Nephron (organoid): ENCODE results near the gene SLC28A2.
"Not testable (repeated sequence)": the region's sequence is repeated elsewhere in the genome, so short reads cannot be mapped to it uniquely, and the experiment has no call there.

Experiments
- H3K27ac Mint-ChIP-seq, 3 experiments: 2 replicates each; pipeline ENCODE4 v1.8.0; 2020; ENCODE audit warnings: mixed read lengths in 3 of 3, mild to moderate bottlenecking in 2 of 3, moderate library complexity in 1 of 3
- H3K27me3 Mint-ChIP-seq: 2 replicates; pipeline ENCODE4 v1.8.0; 2021; ENCODE audit warnings: low read depth, mild to moderate bottlenecking, moderate library complexity, mixed read lengths
- H3K36me3 Mint-ChIP-seq: 2 replicates; pipeline ENCODE4 v1.8.0; 2020; ENCODE audit warnings: low read depth, mixed read lengths
- H3K4me1 Mint-ChIP-seq: 2 replicates; pipeline ENCODE4 v1.8.0; 2020; ENCODE audit warnings: mixed read lengths
- H3K4me3 Mint-ChIP-seq, 3 experiments: 2 replicates each; pipeline ENCODE4 v1.8.0; 2020; ENCODE audit warnings: mild to moderate bottlenecking in 3 of 3, mixed read lengths in 3 of 3, moderate library complexity in 2 of 3
- H3K9me3 Mint-ChIP-seq: 2 replicates; pipeline ENCODE4 v1.8.0; 2020; ENCODE audit warnings: mixed read lengths
- CTCF ChIP-seq, 3 experiments: fragments of 200-600 bp; sonication (generic); IDR thresholded peaks; one replicate each; pipeline ENCODE4 v1.5.0; 2021; ENCODE audit warnings: antibody characterized with exemption in 3 of 3; ENCODE audit not compliant: unreplicated experiment in 3 of 3

Gene SLC28A2

DNA sequence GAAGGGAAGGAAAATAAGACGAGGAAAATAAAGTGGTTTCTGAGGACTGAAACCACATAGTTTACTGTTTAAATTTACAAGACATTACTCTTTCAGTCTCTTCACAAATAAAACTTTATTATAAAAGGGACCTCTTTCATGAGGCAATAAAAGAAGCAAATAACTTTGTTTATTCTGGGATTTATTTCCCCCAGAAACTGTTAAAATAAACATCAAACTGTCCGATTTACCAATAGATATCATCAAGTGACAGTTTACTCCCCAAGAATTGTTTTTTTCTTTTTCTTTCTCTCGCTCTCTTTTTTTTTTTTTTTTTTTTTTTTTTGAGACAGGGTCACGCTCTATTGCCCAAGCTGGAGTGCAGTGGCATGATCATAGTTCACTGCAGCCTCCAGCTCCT is 54.1 kb downstream of the SLC28A2 start:
- no peak for TF ChIP-seq CTCF (IDR thresholded peaks at IDR 0.05; ENCODE audit: unreplicated experiment in 3 of 3)
- Mint-ChIP-seq H3K9me3 (peaks cover 4% of the 10 kb centered on the region), H3K36me3 (no peaks in the 10 kb centered on the region), H3K27ac (no peak overlapping the region), H3K4me1 (peaks cover 5% of the 10 kb centered on the region), H3K4me3 (no peak overlapping the region), H3K27me3 (no peaks in the 10 kb centered on the region)

DNA sequence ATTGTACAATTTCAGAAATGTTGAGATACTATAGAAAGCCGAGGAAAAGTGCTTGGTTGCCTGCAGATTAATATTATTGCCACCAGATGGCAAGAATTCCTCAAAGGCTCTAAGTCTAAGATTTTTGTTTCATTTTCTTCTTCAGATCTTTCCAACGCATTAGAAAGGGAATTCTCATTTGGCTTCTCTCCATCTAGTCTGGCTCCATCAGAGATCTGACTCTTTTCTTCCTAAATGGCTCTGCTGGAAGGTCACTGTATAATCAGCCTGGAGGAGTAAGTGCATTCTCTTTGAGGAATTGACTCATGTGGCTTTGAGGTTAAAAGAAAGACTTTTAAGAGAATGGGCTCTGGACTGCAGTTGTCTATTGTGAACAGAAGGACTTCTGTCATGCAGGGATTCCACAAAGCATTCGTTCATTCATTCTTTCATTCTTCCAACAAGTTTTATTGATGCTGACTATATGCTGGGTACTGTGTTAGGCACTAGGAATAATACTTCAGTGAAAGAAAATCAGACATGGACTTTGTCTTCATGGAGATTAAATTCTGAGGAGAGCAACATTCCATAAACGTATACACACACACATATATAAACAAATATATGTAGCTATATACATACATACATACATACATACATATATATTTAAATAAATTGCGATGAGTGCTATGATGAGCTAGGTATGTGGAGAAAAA is 55.3 kb downstream of the SLC28A2 start:
- TF ChIP-seq CTCF (IDR thresholded peaks at IDR 0.05; ENCODE audit: unreplicated experiment in 3 of 3) = peak; percentile 57 to 63 (median 60)
- H3K4me3 Mint-ChIP-seq = no peak overlapping the region
- no peaks in the 10 kb centered on the region for H3K36me3 Mint-ChIP-seq
- peaks cover 5% of the 10 kb centered on the region for H3K4me1 Mint-ChIP-seq
- no peaks in the 10 kb centered on the region for H3K27me3 Mint-ChIP-seq
- H3K27ac Mint-ChIP-seq = peak overlapping the region in 2 of 3 experiments; percentile 12 to 36
- H3K9me3 Mint-ChIP-seq = peaks cover 4% of the 10 kb centered on the region

GRCh38 chr15:45314117-45314516 is 62.1 kb downstream of the SLC28A2 start:
- H3K27me3 Mint-ChIP-seq, H3K4me3 Mint-ChIP-seq, H3K4me1 Mint-ChIP-seq, H3K9me3 Mint-ChIP-seq, H3K27ac Mint-ChIP-seq, H3K36me3 Mint-ChIP-seq: not testable (repeated sequence)

GRCh38 chr15:45314960-45315359 is 62.9 kb downstream of the SLC28A2 start:
- Mint-ChIP-seq H3K4me1 (no peaks in the 10 kb centered on the region), H3K9me3 (no peaks in the 10 kb centered on the region), H3K4me3 (no peak overlapping the region), H3K27me3 (peaks cover 3% of the 10 kb centered on the region), H3K36me3 (no peaks in the 10 kb centered on the region), H3K27ac (no peak overlapping the region)
- peak in 2 of 3 experiments; percentile 17 to 33 for TF ChIP-seq CTCF (IDR thresholded peaks at IDR 0.05; ENCODE audit: unreplicated experiment in 3 of 3)

GRCh38 chr15:45319472-45320214 is 67.6 kb downstream of the SLC28A2 start:
- no peaks in the 10 kb centered on the region for H3K4me1 Mint-ChIP-seq
- no peak overlapping the region for H3K4me3 Mint-ChIP-seq
- no peak overlapping the region for H3K27ac Mint-ChIP-seq
- no peaks in the 10 kb centered on the region for H3K36me3 Mint-ChIP-seq
- TF ChIP-seq CTCF (IDR thresholded peaks at IDR 0.05; ENCODE audit: unreplicated experiment in 3 of 3) = no peak
- H3K27me3 Mint-ChIP-seq = peaks cover 3% of the 10 kb centered on the region
- H3K9me3 Mint-ChIP-seq = no peaks in the 10 kb centered on the region

- TF ChIP-seq CTCF (IDR thresholded peaks at IDR 0.05; ENCODE audit: unreplicated experiment in 3 of 3) = no peak
- peak overlapping the region in 1 of 3 experiments; percentile 40 for H3K27ac Mint-ChIP-seq
- H3K36me3 Mint-ChIP-seq = no peaks in the 10 kb centered on the region
- peaks cover 3% of the 10 kb centered on the region for H3K27me3 Mint-ChIP-seq
- H3K4me1 Mint-ChIP-seq = no peaks in the 10 kb centered on the region
- no peaks in the 10 kb centered on the region for H3K9me3 Mint-ChIP-seq
- H3K4me3 Mint-ChIP-seq = no peak overlapping the region
These were observed 68.7 kb downstream of the SLC28A2 start for GRCh38 chr15:45320581-45321205.
